HepG2 (cell line): ENCODE data around the gene FBXO28.

Experiments
- BRCA1 ChIP-seq: sonication (generic); formaldehyde crosslinking; IDR thresholded peaks from 2 replicates; pipeline ENCODE4 v1.4.0; 2020; ENCODE audit warnings: missing genetic modification reagents
- GABPA ChIP-seq, 2 experiments: IDR thresholded peaks; 2 replicates each; pipeline ENCODE4 v1.6.1; 2011 to 2016; ENCODE audit warnings: low read depth in 2 of 2, low read length in 1 of 2, missing biosample characterization in 1 of 2, missing genetic modification characterization in 1 of 2
- HNRNPH1 ChIP-seq: fragments of 200-400 bp; formaldehyde crosslinking; optimal IDR thresholded peaks from 2 replicates; pipeline ENCODE3; 2017; ENCODE audit warnings: mild to moderate bottlenecking, low read depth, low read length
- KMT2A ChIP-seq: sonication (generic); formaldehyde crosslinking; IDR thresholded peaks from 2 replicates; pipeline ENCODE4 v1.4.0; 2020; ENCODE audit warnings: missing genetic modification reagents
- MYNN ChIP-seq: sonication (generic); formaldehyde crosslinking; IDR thresholded peaks from 2 replicates; pipeline ENCODE4 v1.4.0; 2020; ENCODE audit warnings: mild to moderate bottlenecking, low read depth, missing genetic modification reagents
- SMARCE1 ChIP-seq: fragments of 450-650 bp; IDR thresholded peaks from 2 replicates; pipeline ENCODE4 v1.6.1; 2017; ENCODE audit warnings: borderline replicate concordance
- TARDBP ChIP-seq: sonication (generic); formaldehyde crosslinking; IDR thresholded peaks from 2 replicates; pipeline ENCODE4 v1.8.0; 2022; ENCODE audit warnings: mild to moderate bottlenecking, missing genetic modification reagents
- TBP ChIP-seq: sonication (generic); formaldehyde crosslinking; IDR thresholded peaks from 2 replicates; pipeline ENCODE4 v1.5.0; 2020; ENCODE audit warnings: missing genetic modification reagents
- YY1 ChIP-seq: IDR thresholded peaks from 2 replicates; pipeline ENCODE4 v1.6.1; 2011; ENCODE audit warnings: low read length, low read depth, moderate library complexity, mild to moderate bottlenecking; ENCODE audit not compliant: insufficient read depth, insufficient replicate concordance
- ZNF674 ChIP-seq: sonication (generic); formaldehyde crosslinking; IDR thresholded peaks from 2 replicates; pipeline ENCODE4 v1.5.0; 2020; ENCODE audit warnings: low read depth, mild to moderate bottlenecking, missing genetic modification reagents
- TF ChIP-seq, protein P1 (sequence below): sonication (generic); formaldehyde crosslinking; IDR thresholded peaks from 2 replicates; pipeline ENCODE4 v1.5.0; 2020; ENCODE audit warnings: mild to moderate bottlenecking, missing genetic modification reagents, moderate library complexity
- TF ChIP-seq, protein P2 (sequence below): IDR thresholded peaks from 2 replicates; pipeline ENCODE4 v1.6.1; 2016; ENCODE audit warnings: missing compliant biosample characterization, missing genetic modification reagents, borderline replicate concordance

DNA sequence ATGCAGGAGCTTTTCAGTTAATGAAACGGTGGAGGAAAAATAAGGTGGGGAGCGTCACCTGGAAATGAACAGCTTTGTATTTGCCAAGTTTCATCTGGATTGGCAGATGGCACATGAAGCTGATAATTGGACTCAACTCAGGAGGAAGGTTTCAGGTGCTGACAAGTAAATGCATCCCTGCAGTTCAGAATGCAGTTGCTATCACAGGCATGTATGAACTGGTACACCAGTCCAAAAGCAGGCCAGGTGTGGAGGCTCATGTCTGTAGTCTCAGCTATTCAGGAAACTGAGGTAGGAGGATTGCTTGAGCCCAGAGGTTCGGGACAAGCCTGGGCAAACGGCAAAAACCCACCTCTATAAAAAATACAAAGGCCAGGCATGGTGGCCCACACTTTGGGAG, 84.7 kb downstream of the FBXO28 start:
- TF ChIP-seq GABPA (IDR thresholded peaks at IDR 0.05; ENCODE audit: low read depth, low read length) (no peak), GABPA (CRISPR knock-in tag; IDR thresholded peaks at IDR 0.05; ENCODE audit: low read depth) (no peak), YY1 (no peak), MYNN (no peak), TARDBP (CRISPR knock-in tag) (no peak), HNRNPH1 (no peak), KMT2A (no peak), SMARCE1 (no peak), TBP (CRISPR knock-in tag) (no peak), BRCA1 (CRISPR knock-in tag) (no peak), ZNF674 (CRISPR knock-in tag) (no peak)
- TF ChIP-seq, protein P1, sequence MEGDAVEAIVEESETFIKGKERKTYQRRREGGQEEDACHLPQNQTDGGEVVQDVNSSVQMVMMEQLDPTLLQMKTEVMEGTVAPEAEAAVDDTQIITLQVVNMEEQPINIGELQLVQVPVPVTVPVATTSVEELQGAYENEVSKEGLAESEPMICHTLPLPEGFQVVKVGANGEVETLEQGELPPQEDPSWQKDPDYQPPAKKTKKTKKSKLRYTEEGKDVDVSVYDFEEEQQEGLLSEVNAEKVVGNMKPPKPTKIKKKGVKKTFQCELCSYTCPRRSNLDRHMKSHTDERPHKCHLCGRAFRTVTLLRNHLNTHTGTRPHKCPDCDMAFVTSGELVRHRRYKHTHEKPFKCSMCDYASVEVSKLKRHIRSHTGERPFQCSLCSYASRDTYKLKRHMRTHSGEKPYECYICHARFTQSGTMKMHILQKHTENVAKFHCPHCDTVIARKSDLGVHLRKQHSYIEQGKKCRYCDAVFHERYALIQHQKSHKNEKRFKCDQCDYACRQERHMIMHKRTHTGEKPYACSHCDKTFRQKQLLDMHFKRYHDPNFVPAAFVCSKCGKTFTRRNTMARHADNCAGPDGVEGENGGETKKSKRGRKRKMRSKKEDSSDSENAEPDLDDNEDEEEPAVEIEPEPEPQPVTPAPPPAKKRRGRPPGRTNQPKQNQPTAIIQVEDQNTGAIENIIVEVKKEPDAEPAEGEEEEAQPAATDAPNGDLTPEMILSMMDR (CRISPR knock-in tag): no peak
- TF ChIP-seq, protein P2, sequence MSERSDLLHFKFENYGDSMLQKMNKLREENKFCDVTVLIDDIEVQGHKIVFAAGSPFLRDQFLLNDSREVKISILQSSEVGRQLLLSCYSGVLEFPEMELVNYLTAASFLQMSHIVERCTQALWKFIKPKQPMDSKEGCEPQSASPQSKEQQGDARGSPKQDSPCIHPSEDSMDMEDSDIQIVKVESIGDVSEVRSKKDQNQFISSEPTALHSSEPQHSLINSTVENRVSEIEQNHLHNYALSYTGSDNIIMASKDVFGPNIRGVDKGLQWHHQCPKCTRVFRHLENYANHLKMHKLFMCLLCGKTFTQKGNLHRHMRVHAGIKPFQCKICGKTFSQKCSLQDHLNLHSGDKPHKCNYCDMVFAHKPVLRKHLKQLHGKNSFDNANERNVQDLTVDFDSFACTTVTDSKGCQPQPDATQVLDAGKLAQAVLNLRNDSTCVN (CRISPR knock-in tag): no peak
